Measurements from ENCODE around the gene SEMA4D. TPM values are rescaled to one million over a fixed set of nuclear protein-coding genes. Genes with fewer than 3 reads are reported as not detected.

SEMA4D gene
- total and polyA plus RNA-seq, 2 of the 13 experiments (the other 11 are each of a cell fraction or from before 2014, with no cell fraction given) = 0.13 to 0.16 TPM

DNA sequence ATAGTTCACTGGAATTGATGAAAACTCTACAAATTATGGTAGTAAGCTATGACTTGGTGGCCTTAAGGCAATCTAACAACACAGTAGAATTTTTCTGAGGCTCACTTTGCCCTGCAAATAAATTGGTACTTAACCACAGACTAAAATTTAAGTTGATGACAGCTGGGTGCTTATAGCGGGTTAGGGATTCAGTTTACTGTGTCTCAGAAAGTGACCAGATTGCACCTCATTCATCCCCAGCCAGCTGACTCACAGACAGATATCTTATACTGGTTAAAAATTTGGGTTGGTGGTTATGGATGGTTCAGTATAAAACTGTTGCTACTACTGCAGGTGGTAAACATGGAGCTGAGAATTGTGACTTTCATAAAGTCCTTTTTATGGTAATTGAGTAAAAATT is 184.1 kb downstream of the SEMA4D start:
- POLR2A ChIA-PET = no interaction called here
- FAIRE-seq (no peak), DNase-seq (ENCODE audit: low spot score) (no peak), ATAC-seq (no peak)
- H3K9me3 ChIP-seq (ENCODE audit: low read length) = no peaks in the 10 kb centered on the region
- peaks cover 28% of the 10 kb centered on the region for H4K20me1 ChIP-seq (ENCODE audit: insufficient read depth, low read length)
- 8% methylated on average over 1 of the region's 1 CpG for WGBS (ENCODE audit: low lambda C conversion rate)
- H3K79me2 ChIP-seq (ENCODE audit: insufficient read depth, low read length) = peaks cover 73% of the 10 kb centered on the region
- TF ChIP-seq YEATS4 (CRISPR knock-in tag; IDR thresholded peaks at IDR 0.05; ENCODE audit: borderline replicate concordance) (no peak), ARNT2 (CRISPR knock-in tag; IDR thresholded peaks at IDR 0.05; ENCODE audit: low read depth) (no peak), BORCS8-MEF2B (CRISPR knock-in tag; IDR thresholded peaks at IDR 0.05) (no peak), HOXA9 (CRISPR knock-in tag; IDR thresholded peaks at IDR 0.05; ENCODE audit: borderline replicate concordance) (no peak)
- TF ChIP-seq, protein P1, sequence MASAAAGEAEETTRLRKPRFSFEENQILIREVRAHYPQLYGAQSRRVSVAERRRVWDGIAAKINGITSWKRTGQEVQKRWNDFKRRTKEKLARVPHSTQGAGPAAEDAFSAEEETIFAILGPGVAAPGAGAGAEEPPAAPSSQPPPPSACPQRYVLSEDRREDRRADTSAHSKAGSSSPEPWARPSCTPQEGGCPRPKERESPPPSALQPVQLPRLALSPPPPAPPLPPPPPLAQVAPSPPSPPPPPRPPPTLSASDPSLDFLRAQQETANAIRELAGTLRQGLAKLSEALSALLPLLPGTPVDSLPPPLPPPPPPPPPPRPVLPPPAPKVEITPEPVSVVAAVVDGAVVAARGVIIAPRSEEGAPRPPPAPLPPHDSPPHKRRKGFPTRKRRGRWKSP (CRISPR knock-in tag; IDR thresholded peaks at IDR 0.05) = no peak
- peaks cover 59% of the 10 kb centered on the region for H3K4me1 ChIP-seq (ENCODE audit: insufficient read depth, low read length)
- intact Hi-C loops (cut with micrococcal nuclease; ENCODE audit: unreplicated experiment) = no loop called here
- CTCF ChIA-PET (ENCODE audit: low intra/inter-chr PET ratio, low total read pairs) = no interaction called here
- no peak overlapping the region for H2AFZ ChIP-seq (ENCODE audit: low read length)
- BruUV-seq (replicated peaks) = no TSS peak
- H3K27ac ChIP-seq (ENCODE audit: extremely low read length, insufficient read depth, low read length) = peak overlapping the region; percentile 15
- no peaks in the 10 kb centered on the region; a peak in 1 of 5 replicates for H3K27me3 ChIP-seq (ENCODE audit: control insufficient read depth in 1 of 2, insufficient read depth in 2 of 2, low read length in 2 of 2)
- in situ Hi-C loops (cut with HindIII; ENCODE audit: extremely low pct_ligation_motif_present, low pct_unique_long_range_greater_than_20kb) = loop anchor here (10.0 kb wide), 1 partner anchor 241 kb away; no protein-coding TSS in a partner anchor
- H3K36me3 ChIP-seq (replicated peaks in 1 of 2; ENCODE audit: control insufficient read depth in 1 of 2, insufficient read depth in 2 of 2, low read length in 2 of 2) = peaks cover 0 to 23% of the 10 kb centered on the region in 2 experiments; a peak in 2 of 5 replicates
- peak overlapping the region; percentile 88 to 94 (median 88); a peak in 5 of 6 replicates for H3K4me3 ChIP-seq (replicated peaks in 1 of 3; ENCODE audit: insufficient read depth in 1 of 3, low read depth in 2 of 3, low read length in 3 of 3)
- peak overlapping the region; percentile 97 for H3K9ac ChIP-seq (ENCODE audit: insufficient read depth, low read depth, low read length)
- peak overlapping the region; percentile 83 for H3K4me2 ChIP-seq (ENCODE audit: low read depth, low read length)

DNA sequence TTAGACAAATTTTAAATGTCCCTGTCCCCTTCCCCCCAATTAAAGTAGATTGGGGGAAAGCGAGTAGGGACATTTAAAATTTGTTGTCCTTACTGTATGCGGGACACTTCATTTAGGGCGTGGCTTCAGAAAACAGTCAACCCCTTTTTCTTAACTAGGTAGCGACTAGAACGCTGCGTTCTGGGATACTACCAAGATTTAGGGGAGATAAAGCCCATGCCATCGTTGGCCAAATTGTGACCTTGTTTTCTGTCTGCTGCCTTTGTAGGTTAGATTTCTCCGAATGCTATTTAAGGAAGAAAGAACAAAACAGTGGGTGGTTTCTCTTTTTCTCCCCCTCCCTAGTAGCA is 185.7 kb downstream of the SEMA4D start:
- H3K79me2 ChIP-seq (ENCODE audit: insufficient read depth, low read length) = peaks cover 67% of the 10 kb centered on the region
- no peaks in the 10 kb centered on the region; a peak in 1 of 5 replicates for H3K27me3 ChIP-seq (ENCODE audit: control insufficient read depth in 1 of 2, insufficient read depth in 2 of 2, low read length in 2 of 2)
- 2% methylated on average over 8 of the region's 8 CpGs for WGBS (ENCODE audit: low lambda C conversion rate)
- BruUV-seq (replicated peaks) = no TSS peak
- CTCF ChIA-PET (ENCODE audit: low intra/inter-chr PET ratio, low total read pairs) = no interaction called here
- TF ChIP-seq POLR2G (IDR thresholded peaks at IDR 0.05; ENCODE audit: low read depth, low read length) = 0 out of 2 replicates have a peak, but pooled peaks have one; percentile 24
- TF ChIP-seq SAP130 (CRISPR knock-in tag; IDR thresholded peaks at IDR 0.05; ENCODE audit: low read depth) = peak; percentile 58
- no peak for TF ChIP-seq ZSCAN9 (CRISPR knock-in tag; IDR thresholded peaks at IDR 0.05; ENCODE audit: borderline replicate concordance)
- peak overlapping the region; percentile 83 for H3K27ac ChIP-seq (ENCODE audit: extremely low read length, insufficient read depth, low read length)
- ATAC-seq (no peak), FAIRE-seq (no peak), DNase-seq (ENCODE audit: low spot score) (no peak)
- no peak overlapping the region for H2AFZ ChIP-seq (ENCODE audit: low read length)
- H3K9me3 ChIP-seq (ENCODE audit: low read length) = no peaks in the 10 kb centered on the region
- intact Hi-C loops (cut with micrococcal nuclease; ENCODE audit: unreplicated experiment) = no loop called here
- POLR2A ChIA-PET = interaction anchor here (2.7 kb wide), 2 partner anchors 45 to 244 kb away, joined by 12 to 13 read pairs; no protein-coding TSS in a partner anchor
- H3K4me2 ChIP-seq (ENCODE audit: low read depth, low read length) = peak overlapping the region; percentile 83
- H3K9ac ChIP-seq (ENCODE audit: insufficient read depth, low read depth, low read length) = peak overlapping the region; percentile 97
- peaks cover 49% of the 10 kb centered on the region for H3K4me1 ChIP-seq (ENCODE audit: insufficient read depth, low read length)
- in situ Hi-C loops (cut with HindIII; ENCODE audit: extremely low pct_ligation_motif_present, low pct_unique_long_range_greater_than_20kb) = loop anchor here (10.0 kb wide), 1 partner anchor 243 kb away; no protein-coding TSS in a partner anchor
- peaks cover 28% of the 10 kb centered on the region for H4K20me1 ChIP-seq (ENCODE audit: insufficient read depth, low read length)
- peak overlapping the region; percentile 88 to 94 (median 88) for H3K4me3 ChIP-seq (replicated peaks in 1 of 3; ENCODE audit: insufficient read depth in 1 of 3, low read depth in 2 of 3, low read length in 3 of 3)
- peaks cover 0 to 23% of the 10 kb centered on the region in 2 experiments; a peak in 1 of 5 replicates for H3K36me3 ChIP-seq (replicated peaks in 1 of 2; ENCODE audit: control insufficient read depth in 1 of 2, insufficient read depth in 2 of 2, low read length in 2 of 2)
